PC-9 (cell line): ENCODE measurements around the gene LCP1. TPM values are rescaled to one million over a fixed set of nuclear protein-coding genes. Genes with fewer than 3 reads are reported as not detected.

Experiments
- BruUV-seq: library from RNA; stranded (reverse); fragments of 400-500 nt; replicated peaks from 2 replicates; lab custom pipeline; 2021; lab: Mats Ljungman, UMichigan
- CTCF ChIA-PET: fragments of 300-600 bp; sonication (Branson Sonifier 250); formaldehyde crosslinking; loops from one replicate; lab custom pipeline; 2022; ENCODE audit warnings: antibody characterized with exemption; lab: Charles Lee
- POLR2A ChIA-PET: fragments of 300-600 bp; sonication (Branson Sonifier 250); formaldehyde crosslinking; loops from one replicate; lab custom pipeline; 2022; ENCODE audit warnings: antibody characterized with exemption; ENCODE audit not compliant: unreplicated experiment; lab: Charles Lee
- DNase-seq, 2 experiments: peaks; one replicate each; pipeline versions ENCODE4 v3.0.0 to v3.0.0-alpha.2; 2015 to 2022; ENCODE audit warnings: mixed read lengths in 1 of 2
- H2AFZ ChIP-seq: fragments of 200-600 bp; sonication (generic); 2 replicates; pipeline ENCODE4 v1.8.1; 2017; ENCODE audit warnings: antibody characterized with exemption
- H3F3A ChIP-seq: fragments of 200-600 bp; sonication (generic); 2 replicates; pipeline ENCODE4 v1.8.1; 2017; ENCODE audit warnings: antibody characterized with exemption, mild to moderate bottlenecking, low read depth; ENCODE audit not compliant: insufficient read depth
- H3K27ac ChIP-seq: fragments of 200-600 bp; sonication (generic); 2 replicates; pipeline ENCODE4 v1.6.1; 2016; ENCODE audit warnings: mixed run types
- H3K27me3 ChIP-seq: fragments of 200-600 bp; sonication (generic); 2 replicates; pipeline ENCODE4 v1.6.1; 2016; ENCODE audit warnings: low read depth, mixed run types; ENCODE audit not compliant: insufficient read depth
- H3K36me3 ChIP-seq: fragments of 200-600 bp; sonication (generic); 2 replicates; pipeline ENCODE4 v1.6.1; 2016; ENCODE audit warnings: low read depth, mixed run types
- H3K4me1 ChIP-seq: fragments of 200-600 bp; sonication (generic); replicated peaks from 2 replicates; pipeline ENCODE4 v1.6.1; 2016; ENCODE audit warnings: mixed run types; ENCODE audit not compliant: insufficient read depth
- H3K4me2 ChIP-seq: fragments of 200-600 bp; sonication (generic); 2 replicates; pipeline ENCODE4 v1.6.1; 2017; ENCODE audit warnings: mixed run types
- H3K4me3 ChIP-seq: fragments of 200-600 bp; sonication (generic); 2 replicates; pipeline ENCODE4 v1.6.1; 2016; ENCODE audit warnings: mixed run types
- H3K79me2 ChIP-seq: fragments of 200-600 bp; sonication (generic); 2 replicates; pipeline ENCODE4 v1.6.1; 2017; ENCODE audit warnings: low read depth, mixed run types
- H3K9me2 ChIP-seq: fragments of 200-600 bp; sonication (generic); 2 replicates; pipeline ENCODE4 v1.8.1; 2017; ENCODE audit warnings: mild to moderate bottlenecking; ENCODE audit not compliant: insufficient read depth
- H3K9me3 ChIP-seq: fragments of 200-600 bp; sonication (generic); 2 replicates; pipeline ENCODE4 v1.8.1; 2016; ENCODE audit warnings: low read depth; ENCODE audit not compliant: insufficient read depth
- H4K20me1 ChIP-seq: fragments of 200-600 bp; sonication (generic); 2 replicates; pipeline ENCODE4 v1.8.1; 2017; ENCODE audit not compliant: insufficient read depth
- EZH2 ChIP-seq: fragments of 200-600 bp; sonication (generic); IDR thresholded peaks from 2 replicates; pipeline ENCODE4 v1.8.0; 2017; ENCODE audit warnings: antibody characterized with exemption, low read depth
- intact Hi-C: fragments of 100-400 bp; cut with micrococcal nuclease; formaldehyde crosslinking; loops from one replicate; pipeline ENCODE4 v1.10.0; 2022; ENCODE audit not compliant: unreplicated experiment
- total RNA-seq: library from RNA; stranded (reverse); gene quantifications from 2 replicates; pipeline ENCODE4 v1.2.3, GENCODE V29; 2021
- TF ChIP-seq, protein P1 (sequence below): fragments of 200-600 bp; sonication (generic); conservative IDR thresholded peaks from 2 replicates; pipeline ENCODE4 v1.6.1; 2017; ENCODE audit warnings: mixed run types, antibody characterized with exemption, mild to moderate bottlenecking, moderate library complexity

The LCP1 gene
- total RNA-seq, 1 experiment from 2014 or later = 197 TPM

DNA sequence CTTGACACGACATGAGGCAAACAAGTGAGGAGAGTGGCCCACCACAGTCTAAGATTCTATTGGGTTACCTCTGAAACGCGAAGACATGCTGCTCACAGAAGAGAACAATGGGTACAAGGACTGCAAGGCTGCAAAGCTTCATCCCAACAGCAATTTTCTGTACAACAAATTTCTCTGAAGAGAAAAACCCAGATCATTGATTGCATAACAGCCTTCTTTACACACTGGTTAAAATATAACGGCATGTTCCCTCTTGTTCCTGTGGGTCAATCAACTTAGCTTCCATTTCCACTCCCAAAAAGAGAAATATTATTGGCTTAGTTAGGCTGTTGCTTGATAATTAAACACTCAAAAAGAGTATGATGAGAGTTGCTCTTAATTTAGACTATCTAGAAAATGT lies 77.1 kb downstream of the LCP1 start, which contains the start of gene CPB2:
Gene CPB2 (minus strand): TSS at position 166 of the 400 bp plus-strand sequence. CDS start 24 bp downstream, at position 142.
- Histone ChIP-seq H3K4me1 (no peaks in the 10 kb centered on the region), H3K4me2 (no peak within 1 kb of the TSS), H3K9me2 (no peaks in the 10 kb centered on the region), H3K9me3 (no peaks in the 10 kb centered on the region), H3K4me3 (no peak within 1 kb of the TSS), H3K27ac (no peak within 1 kb of the TSS), H4K20me1 (no peaks in the 10 kb centered on the region), H2AFZ (no peak within 1 kb of the TSS), H3K79me2 (no peaks in the 10 kb centered on the region), H3K36me3 (no peaks in the 10 kb centered on the region), H3K27me3 (no peaks in the 10 kb centered on the region), H3F3A (no peaks in the 10 kb centered on the region)
- no peak for DNase-seq
- CTCF ChIA-PET = no interaction called here
- POLR2A ChIA-PET = no interaction called here
- intact Hi-C loops = no loop called here
- TF ChIP-seq, protein P1, sequence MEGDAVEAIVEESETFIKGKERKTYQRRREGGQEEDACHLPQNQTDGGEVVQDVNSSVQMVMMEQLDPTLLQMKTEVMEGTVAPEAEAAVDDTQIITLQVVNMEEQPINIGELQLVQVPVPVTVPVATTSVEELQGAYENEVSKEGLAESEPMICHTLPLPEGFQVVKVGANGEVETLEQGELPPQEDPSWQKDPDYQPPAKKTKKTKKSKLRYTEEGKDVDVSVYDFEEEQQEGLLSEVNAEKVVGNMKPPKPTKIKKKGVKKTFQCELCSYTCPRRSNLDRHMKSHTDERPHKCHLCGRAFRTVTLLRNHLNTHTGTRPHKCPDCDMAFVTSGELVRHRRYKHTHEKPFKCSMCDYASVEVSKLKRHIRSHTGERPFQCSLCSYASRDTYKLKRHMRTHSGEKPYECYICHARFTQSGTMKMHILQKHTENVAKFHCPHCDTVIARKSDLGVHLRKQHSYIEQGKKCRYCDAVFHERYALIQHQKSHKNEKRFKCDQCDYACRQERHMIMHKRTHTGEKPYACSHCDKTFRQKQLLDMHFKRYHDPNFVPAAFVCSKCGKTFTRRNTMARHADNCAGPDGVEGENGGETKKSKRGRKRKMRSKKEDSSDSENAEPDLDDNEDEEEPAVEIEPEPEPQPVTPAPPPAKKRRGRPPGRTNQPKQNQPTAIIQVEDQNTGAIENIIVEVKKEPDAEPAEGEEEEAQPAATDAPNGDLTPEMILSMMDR = no peak
- TF ChIP-seq EZH2 = no peak
- no TSS peak for BruUV-seq

DNA sequence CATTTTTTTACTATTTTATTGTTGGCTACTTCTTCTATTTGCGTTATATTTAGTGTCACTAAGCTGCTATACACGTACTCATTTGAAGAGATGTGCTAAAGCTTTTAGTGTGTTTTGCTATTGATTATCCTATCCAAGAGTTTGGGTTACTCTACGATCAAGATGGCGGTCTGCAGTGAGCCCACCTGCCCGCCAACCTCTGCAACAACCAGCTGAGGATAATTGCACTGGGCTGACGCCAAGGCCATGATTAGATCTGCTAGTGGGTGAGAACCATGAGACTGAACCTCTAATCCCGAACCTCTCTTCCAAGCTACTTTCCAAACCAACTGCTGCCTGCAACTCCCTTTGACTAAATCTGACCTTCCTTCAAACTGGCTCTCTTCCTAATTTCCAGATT lies 78.9 kb downstream of the LCP1 start:
- intact Hi-C loops = no loop called here
- ChIA-PET CTCF (interaction anchor here (0.6 kb wide), 1 partner anchor 22 kb away, joined by 3 read pairs; no protein-coding TSS in a partner anchor), POLR2A (no interaction called here)
- H4K20me1 ChIP-seq = no peaks in the 10 kb centered on the region
- no peak for DNase-seq
- no peak overlapping the region for H3K4me2 ChIP-seq
- no peak overlapping the region for H3K4me3 ChIP-seq
- no peaks in the 10 kb centered on the region for H3K9me3 ChIP-seq
- no peak overlapping the region for H3K27ac ChIP-seq
- no peaks in the 10 kb centered on the region for H3K27me3 ChIP-seq
- H3K36me3 ChIP-seq = no peaks in the 10 kb centered on the region
- no peaks in the 10 kb centered on the region for H3K79me2 ChIP-seq
- no peaks in the 10 kb centered on the region for H3K4me1 ChIP-seq
- TF ChIP-seq, protein P1 = no peak
- TF ChIP-seq EZH2 = no peak
- no peaks in the 10 kb centered on the region for H3F3A ChIP-seq
- H3K9me2 ChIP-seq = no peaks in the 10 kb centered on the region
- no TSS peak for BruUV-seq
- H2AFZ ChIP-seq = no peak overlapping the region

DNA sequence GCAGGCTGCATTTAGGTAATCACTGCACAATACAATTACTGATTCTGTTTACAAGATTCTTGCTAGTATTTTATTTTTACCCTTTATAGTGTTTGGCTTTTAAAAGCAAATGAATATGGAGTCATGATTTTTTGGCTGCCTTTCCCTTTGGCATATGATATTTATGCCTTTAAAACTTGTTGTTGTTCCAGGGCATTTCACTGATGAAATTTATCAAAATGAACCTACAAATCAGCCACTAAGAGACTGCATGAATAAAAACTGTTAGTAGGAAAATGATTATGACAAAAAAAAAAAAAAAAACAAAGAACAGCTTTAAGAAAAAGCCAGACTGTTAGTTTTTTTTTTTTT lies 79.7 kb downstream of the LCP1 start:
- POLR2A ChIA-PET = no interaction called here
- TF ChIP-seq, protein P1 = no peak
- no peak for TF ChIP-seq EZH2
- no peaks in the 10 kb centered on the region for H3K9me2 ChIP-seq
- no peaks in the 10 kb centered on the region for H3K4me1 ChIP-seq
- DNase-seq = no peak
- no peaks in the 10 kb centered on the region for H3K9me3 ChIP-seq
- H3K36me3 ChIP-seq = no peaks in the 10 kb centered on the region
- H4K20me1 ChIP-seq = no peaks in the 10 kb centered on the region
- BruUV-seq = no TSS peak
- intact Hi-C loops = no loop called here
- H3F3A ChIP-seq = no peaks in the 10 kb centered on the region
- H3K27me3 ChIP-seq = no peaks in the 10 kb centered on the region
- no peak overlapping the region for H3K27ac ChIP-seq
- CTCF ChIA-PET = interaction anchor here (0.6 kb wide), 1 partner anchor 23 kb away, joined by 3 read pairs; no protein-coding TSS in a partner anchor
- H3K4me2 ChIP-seq = no peak overlapping the region
- no peak overlapping the region for H3K4me3 ChIP-seq
- H2AFZ ChIP-seq = no peak overlapping the region
- no peaks in the 10 kb centered on the region for H3K79me2 ChIP-seq
